IMR-90 (cell line): ENCODE data around the gene SOCS2. TPM values are rescaled to one million over a fixed set of nuclear protein-coding genes. Genes with fewer than 3 reads are reported as not detected.

ENCODE experiments used
- ATAC-seq: fragments of 200-7000 bp; cut with Tn5 transposase; 2 replicates; pipeline ENCODE4 v1.9.1; 2020; ENCODE audit warnings: low read depth, mild to moderate bottlenecking, moderate library complexity
- BruUV-seq: library from RNA; stranded (reverse); fragments of 400-500 nt; replicated peaks from 2 replicates; lab custom pipeline; 2021; lab: Mats Ljungman, UMichigan
- CTCF ChIA-PET: fragments of 300-600 bp; formaldehyde crosslinking; extraction: SDS; loops from one replicate; lab custom pipeline; 2021; ENCODE audit warnings: antibody characterized with exemption; lab: Yijun Ruan, JAX
- POLR2A ChIA-PET: fragments of 300-600 bp; sonication (Branson Sonifier 250); formaldehyde crosslinking; loops from one replicate; lab custom pipeline; 2022; ENCODE audit warnings: antibody characterized with exemption; ENCODE audit not compliant: unreplicated experiment; lab: Charles Lee
- DNase-seq: peaks from one replicate; pipeline ENCODE4 v3.0.0; 2013
- H2AFZ ChIP-seq: replicated peaks from 2 replicates; pipeline ENCODE3; 2013; ENCODE audit warnings: low read length, mild to moderate bottlenecking; ENCODE audit not compliant: poor library complexity
- H2AK5ac ChIP-seq: 2 replicates; pipeline ENCODE4 v1.6.1; 2013; ENCODE audit warnings: low read depth, low read length, inconsistent platforms
- H2AK9ac ChIP-seq: replicated peaks from 2 replicates; pipeline ENCODE3; 2013; ENCODE audit warnings: mild to moderate bottlenecking, low read depth, low read length, moderate library complexity; ENCODE audit not compliant: poor library complexity
- H2BK120ac ChIP-seq: 2 replicates; pipeline ENCODE4 v1.6.1; 2013; ENCODE audit warnings: low read depth, low read length, inconsistent platforms
- H2BK15ac ChIP-seq: 3 replicates; pipeline ENCODE4 v1.6.1; 2013; ENCODE audit warnings: low read depth, low read length, inconsistent platforms
- H2BK20ac ChIP-seq: 2 replicates; pipeline ENCODE4 v1.6.1; 2013; ENCODE audit warnings: low read depth, mild to moderate bottlenecking, inconsistent platforms, low read length, moderate library complexity
- H2BK5ac ChIP-seq: 2 replicates; pipeline ENCODE4 v1.6.1; 2013; ENCODE audit warnings: mild to moderate bottlenecking, low read depth, low read length, inconsistent platforms; ENCODE audit not compliant: poor library complexity, severe bottlenecking
- H3K14ac ChIP-seq: replicated peaks from 2 replicates; pipeline ENCODE4 v1.6.1; 2013; ENCODE audit warnings: low read depth, low read length, inconsistent platforms
- H3K18ac ChIP-seq: 2 replicates; pipeline ENCODE4 v1.6.1; 2013; ENCODE audit warnings: low read depth, low read length, control low read depth
- H3K23ac ChIP-seq: 2 replicates; pipeline ENCODE4 v1.6.1; 2013; ENCODE audit warnings: low read depth, low read length, inconsistent platforms
- H3K27ac ChIP-seq: 2 replicates; pipeline ENCODE4 v1.5.1; 2013; ENCODE audit warnings: mild to moderate bottlenecking, control low read depth, low read length; ENCODE audit not compliant: insufficient read depth
- H3K27me3 ChIP-seq: 2 replicates; pipeline ENCODE4 v1.6.1; 2013; ENCODE audit warnings: low read length; ENCODE audit not compliant: control insufficient read depth, insufficient read depth
- H3K36me3 ChIP-seq: 2 replicates; pipeline ENCODE4 v1.6.1; 2013; ENCODE audit warnings: low read length, mixed read lengths; ENCODE audit not compliant: control insufficient read depth, insufficient read depth
- H3K4ac ChIP-seq: 2 replicates; pipeline ENCODE4 v1.6.1; 2013; ENCODE audit warnings: low read depth, low read length, inconsistent platforms
- H3K4me1 ChIP-seq: 2 replicates; pipeline ENCODE4 v1.6.1; 2013; ENCODE audit warnings: low read length, mixed read lengths; ENCODE audit not compliant: control insufficient read depth, insufficient read depth
- H3K4me2 ChIP-seq: 2 replicates; pipeline ENCODE4 v1.6.1; 2013; ENCODE audit warnings: low read depth, mild to moderate bottlenecking, control low read depth, low read length, moderate library complexity
- H3K4me3 ChIP-seq: 2 replicates; pipeline ENCODE4 v1.5.1; 2013; ENCODE audit warnings: low read depth, mild to moderate bottlenecking, control low read depth, low read length, moderate library complexity; ENCODE audit not compliant: insufficient read depth
- H3K56ac ChIP-seq: 2 replicates; pipeline ENCODE4 v1.6.1; 2013; ENCODE audit warnings: low read length, inconsistent platforms; ENCODE audit not compliant: insufficient read depth; ENCODE audit errors: extremely low read depth
- H3K79me1 ChIP-seq, 2 experiments: 2 replicates each; pipeline ENCODE4 v1.6.1; 2013; ENCODE audit warnings: low read length in 2 of 2, inconsistent platforms in 1 of 2, low read depth in 1 of 2
- H3K9ac ChIP-seq: 2 replicates; pipeline ENCODE4 v1.6.1; 2013; ENCODE audit warnings: low read depth, low read length, control low read depth
- H3K9me1 ChIP-seq: 2 replicates; pipeline ENCODE4 v1.6.1; 2013; ENCODE audit warnings: low read length, inconsistent platforms; ENCODE audit not compliant: insufficient read depth
- H3K9me3 ChIP-seq: 2 replicates; pipeline ENCODE4 v1.6.1; 2013; ENCODE audit warnings: low read length; ENCODE audit not compliant: control insufficient read depth, insufficient read depth
- H4K20me1 ChIP-seq: 2 replicates; pipeline ENCODE4 v1.6.1; 2013; ENCODE audit warnings: low read length, inconsistent platforms; ENCODE audit not compliant: insufficient read depth
- H4K5ac ChIP-seq: 2 replicates; pipeline ENCODE4 v1.6.1; 2013; ENCODE audit warnings: mild to moderate bottlenecking, low read depth, low read length, control low read depth
- H4K8ac ChIP-seq, 2 experiments: 2 replicates each; pipeline ENCODE4 v1.6.1; 2013; ENCODE audit warnings: low read depth in 2 of 2, low read length in 2 of 2, control low read depth in 1 of 2, inconsistent platforms in 1 of 2
- H4K91ac ChIP-seq: 2 replicates; pipeline ENCODE4 v1.6.1; 2013; ENCODE audit warnings: low read depth, low read length, inconsistent platforms; ENCODE audit not compliant: insufficient read depth
- BHLHE40 ChIP-seq: fragments of 150-350 bp; IDR thresholded peaks from 2 replicates; pipeline ENCODE4 v1.6.1; 2016; ENCODE audit warnings: mild to moderate bottlenecking, low read depth, low read length
- CEBPB ChIP-seq: IDR thresholded peaks from 2 replicates; pipeline ENCODE4 v1.6.1; 2012; ENCODE audit warnings: low read depth, low read length, improper control_type of control experiment
- CHD1 ChIP-seq: IDR thresholded peaks from 2 replicates; pipeline ENCODE4 v1.6.1; 2012; ENCODE audit warnings: low read depth, low read length, improper control_type of control experiment
- FOS ChIP-seq: fragments of 150-350 bp; IDR thresholded peaks from 2 replicates; pipeline ENCODE4 v1.6.1; 2016; ENCODE audit warnings: low read depth, low read length
- MAFK ChIP-seq: IDR thresholded peaks from 2 replicates; pipeline ENCODE4 v1.6.1; 2012; ENCODE audit warnings: low read depth, low read length, improper control_type of control experiment
- MAZ ChIP-seq: IDR thresholded peaks from 2 replicates; pipeline ENCODE4 v1.6.1; 2012; ENCODE audit warnings: low read depth, mild to moderate bottlenecking, low read length, improper control_type of control experiment, moderate library complexity, borderline replicate concordance
- MXI1 ChIP-seq: IDR thresholded peaks from 2 replicates; pipeline ENCODE4 v1.6.1; 2012; ENCODE audit warnings: low read depth, mild to moderate bottlenecking, low read length, moderate library complexity, borderline replicate concordance
- NFE2L2 ChIP-seq: fragments of 150-350 bp; IDR thresholded peaks from 2 replicates; pipeline ENCODE4 v1.6.1; 2016; ENCODE audit warnings: low read depth, mild to moderate bottlenecking, low read length
- POLR2A ChIP-seq: IDR thresholded peaks from 2 replicates; pipeline ENCODE4 v1.6.1; 2012; ENCODE audit warnings: mild to moderate bottlenecking, low read depth, low read length
- RAD21 ChIP-seq: IDR thresholded peaks from 2 replicates; pipeline ENCODE4 v1.6.1; 2012; ENCODE audit warnings: low read length, improper control_type of control experiment
- RCOR1 ChIP-seq: IDR thresholded peaks from 2 replicates; pipeline ENCODE4 v1.6.1; 2012; ENCODE audit warnings: mild to moderate bottlenecking, low read length, improper control_type of control experiment; ENCODE audit not compliant: insufficient replicate concordance
- RFX5 ChIP-seq: IDR thresholded peaks from 2 replicates; pipeline ENCODE4 v1.8.0; 2012; ENCODE audit warnings: low read depth, mild to moderate bottlenecking, low read length, moderate library complexity
- SMC3 ChIP-seq: fragments of 150-350 bp; IDR thresholded peaks from 2 replicates; pipeline ENCODE4 v1.6.1; 2016; ENCODE audit warnings: low read depth, mild to moderate bottlenecking, antibody characterized with exemption, low read length, moderate library complexity
- WGBS, 2 experiments: methylation state at CpG; one replicate each; pipeline versions ENCODE4 v1.1.5 to v1.1.7; 2013; ENCODE audit warnings: missing lambda C conversion rate in 2 of 2; ENCODE audit not compliant: insufficient read length in 1 of 2; ENCODE audit errors: extremely low coverage in 2 of 2; 5-methylcytosine and 5-hydroxymethylcytosine counted together
- dilution Hi-C: fragments of 300-500 bp; cut with HindIII; formaldehyde crosslinking; loops from one replicate; pipeline ENCODE4 v1.14.3; 2018; ENCODE audit warnings: low sequenced_read_pairs; ENCODE audit not compliant: unreplicated experiment
- in situ Hi-C: fragments of 300-500 bp; cut with MboI; formaldehyde crosslinking; loops from 3 replicates; pipeline ENCODE4 v1.14.3; 2019; ENCODE audit warnings: low sequenced_read_pairs, inconsistent platforms, mixed read lengths
- intact Hi-C: fragments of 100-400 bp; cut with micrococcal nuclease; formaldehyde crosslinking; loops from 2 replicates; pipeline ENCODE4 v1.10.0; 2022
- polyA plus RNA-seq, 3 experiments: library from polyadenylated mRNA; depleted of rRNA; stranded (reverse); fragments of >200 nt; gene quantifications; 2 replicates each; pipeline ENCODE4 v1.2.3, GENCODE V29; 2012; ENCODE audit warnings: low replicate concordance in 1 of 3
- total RNA-seq: library from RNA; depleted of rRNA; stranded (reverse); fragments of >200 nt; gene quantifications from 2 replicates; pipeline ENCODE4 v1.2.3, GENCODE V29; 2012
- TF ChIP-seq, protein P1 (sequence below): fragments of 150-350 bp; IDR thresholded peaks from 2 replicates; pipeline ENCODE4 v1.6.1; 2017; ENCODE audit warnings: mild to moderate bottlenecking, antibody characterized with exemption, low read length, low read depth
- TF ChIP-seq, protein P2 (sequence below): fragments of 150-350 bp; IDR thresholded peaks from 2 replicates; pipeline ENCODE4 v1.6.1; 2016; ENCODE audit warnings: low read depth, mild to moderate bottlenecking, low read length, moderate library complexity, borderline replicate concordance

SOCS2 gene
- total and polyA plus RNA-seq, 2 of the 4 experiments (the other 2 are of a cell fraction) = 12.0 to 12.4 TPM

DNA sequence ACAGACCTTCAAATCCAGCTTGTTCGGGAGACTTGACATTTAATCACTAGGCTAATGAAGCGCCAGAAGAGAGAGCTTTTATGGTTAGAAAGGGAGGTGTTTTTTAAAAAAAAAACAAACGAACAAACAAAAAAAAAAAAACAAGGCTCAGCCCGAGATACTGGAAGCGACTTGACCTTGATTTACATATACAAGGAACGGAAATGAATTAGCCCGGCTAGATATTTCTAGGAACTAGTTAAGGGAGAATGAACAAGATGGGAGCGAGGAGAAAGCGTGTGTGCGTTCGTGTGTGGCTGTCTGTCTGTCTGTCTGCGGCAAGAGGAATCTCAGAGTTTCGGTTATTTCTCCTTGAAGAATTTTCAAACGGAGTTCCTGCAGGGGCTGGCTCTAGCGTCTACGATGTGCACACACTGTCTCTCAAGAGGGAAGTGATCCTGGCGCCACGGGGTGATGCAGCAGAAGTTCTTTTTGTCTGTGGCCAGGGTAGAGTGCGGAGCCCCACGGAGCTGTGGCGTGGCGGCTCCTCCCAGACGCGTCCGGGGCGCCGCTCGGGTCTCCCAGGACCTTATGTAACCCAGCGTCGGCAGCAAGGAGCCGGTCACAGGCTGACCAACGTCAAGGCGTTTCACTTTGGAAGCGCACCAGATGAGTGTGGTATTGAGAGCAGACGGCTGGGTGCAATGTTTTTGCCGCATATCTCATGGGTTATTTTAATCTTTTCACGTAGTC, 18.8 kb downstream of the SOCS2 start:
- Histone ChIP-seq H3K56ac (peak overlapping the region; percentile 96), H3K4me2 (peak overlapping the region; percentile 63), H3K27ac (peak overlapping the region; percentile 78), H2AFZ (peak overlapping the region; percentile 84), H4K20me1 (no peaks in the 10 kb centered on the region), H3K27me3 (no peaks in the 10 kb centered on the region), H3K23ac (peak overlapping the region; percentile 86; the same call in 1 of the 2 replicates), H3K4ac (peak overlapping the region; percentile 84), H3K9ac (peak overlapping the region; percentile 86), H3K4me3 (peak overlapping the region; percentile 52), H3K4me1 (no peaks in the 10 kb centered on the region; the same call in 1 of the 2 replicates), H3K18ac (peak overlapping the region; percentile 25), H2AK5ac (peak overlapping the region; percentile 31; the same call in 1 of the 2 replicates), H3K9me1 (peaks cover 2% of the 10 kb centered on the region; the same call in 1 of the 2 replicates), H2AK9ac (peak overlapping the region; percentile 73), H4K5ac (peak overlapping the region; percentile 35), H3K9me3 (no peaks in the 10 kb centered on the region), H4K8ac (peak overlapping the region; percentile 82 to 91), H2BK120ac (peak overlapping the region; percentile 88), H2BK5ac (peak overlapping the region; percentile 71), H4K91ac (peak overlapping the region; percentile 85), H3K36me3 (no peaks in the 10 kb centered on the region), H2BK15ac (peak overlapping the region; percentile 63; the same call in 2 of the 3 replicates), H2BK20ac (peak overlapping the region; percentile 58), H3K79me1 (peaks cover 4 to 6% of the 10 kb centered on the region in 2 experiments; a peak in 1 of 4 replicates), H3K14ac (peak overlapping the region; percentile 85)
- dilution Hi-C loops (no loop called here), intact Hi-C loops (loop anchor here (1.0 kb wide), 1 partner anchor 151 kb away; no protein-coding TSS in a partner anchor), in situ Hi-C loops (no loop called here)
- ChIA-PET POLR2A (interaction anchor here (0.6 to 0.9 kb wide), 6 partner anchors 11 to 1139 kb away, joined by 3 to 11 read pairs (median 5); no protein-coding TSS in a partner anchor), CTCF (interaction anchor here (0.6 to 1.6 kb wide), 5 partner anchors 10 to 219 kb away, joined by 3 to 7 read pairs (median 3); no protein-coding TSS in a partner anchor)
- BruUV-seq = no TSS peak
- DNase-seq (peak; percentile 87), ATAC-seq (peak; percentile 94)
- WGBS, 2 experiments = 0% methylated on average over 13 of the region's 37 CpGs; no CpG with 5 or more reads in 1 of the 2 experiments
- TF ChIP-seq FOS (no peak), NFE2L2 (peak; percentile 37; the same call in 1 of the 2 replicates), MAZ (no peak; the same call in 1 of the 2 replicates), RAD21 (0 out of 2 replicates have a peak, but pooled peaks have one; percentile 1), BHLHE40 (no peak), MAFK (no peak), MXI1 (no peak), CHD1 (no peak), RCOR1 (no peak), SMC3 (no peak), POLR2A (peak; percentile 85), RFX5 (no peak), CEBPB (peak; percentile 61)
- TF ChIP-seq, protein P1, sequence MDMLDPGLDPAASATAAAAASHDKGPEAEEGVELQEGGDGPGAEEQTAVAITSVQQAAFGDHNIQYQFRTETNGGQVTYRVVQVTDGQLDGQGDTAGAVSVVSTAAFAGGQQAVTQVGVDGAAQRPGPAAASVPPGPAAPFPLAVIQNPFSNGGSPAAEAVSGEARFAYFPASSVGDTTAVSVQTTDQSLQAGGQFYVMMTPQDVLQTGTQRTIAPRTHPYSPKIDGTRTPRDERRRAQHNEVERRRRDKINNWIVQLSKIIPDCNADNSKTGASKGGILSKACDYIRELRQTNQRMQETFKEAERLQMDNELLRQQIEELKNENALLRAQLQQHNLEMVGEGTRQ = no peak
- TF ChIP-seq, protein P2, sequence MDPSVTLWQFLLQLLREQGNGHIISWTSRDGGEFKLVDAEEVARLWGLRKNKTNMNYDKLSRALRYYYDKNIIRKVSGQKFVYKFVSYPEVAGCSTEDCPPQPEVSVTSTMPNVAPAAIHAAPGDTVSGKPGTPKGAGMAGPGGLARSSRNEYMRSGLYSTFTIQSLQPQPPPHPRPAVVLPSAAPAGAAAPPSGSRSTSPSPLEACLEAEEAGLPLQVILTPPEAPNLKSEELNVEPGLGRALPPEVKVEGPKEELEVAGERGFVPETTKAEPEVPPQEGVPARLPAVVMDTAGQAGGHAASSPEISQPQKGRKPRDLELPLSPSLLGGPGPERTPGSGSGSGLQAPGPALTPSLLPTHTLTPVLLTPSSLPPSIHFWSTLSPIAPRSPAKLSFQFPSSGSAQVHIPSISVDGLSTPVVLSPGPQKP = no peak
